GM19023 (cell line): ENCODE results near the gene SFXN1.
A peak's percentile ranks its signal among the peaks of the same experiment; 100 is the strongest.
"Not testable (repeated sequence)": the region's sequence is repeated elsewhere in the genome, so short reads cannot be mapped to it uniquely, and the experiment has no call there.

ENCODE experiments used
- ATAC-seq: cut with Tn5 transposase; IDR thresholded peaks from one replicate; pipeline ENCODE4 v1.9.1; 2021; ENCODE audit warnings: mild to moderate bottlenecking, moderate library complexity; ENCODE audit not compliant: unreplicated experiment

The SFXN1 gene

DNA sequence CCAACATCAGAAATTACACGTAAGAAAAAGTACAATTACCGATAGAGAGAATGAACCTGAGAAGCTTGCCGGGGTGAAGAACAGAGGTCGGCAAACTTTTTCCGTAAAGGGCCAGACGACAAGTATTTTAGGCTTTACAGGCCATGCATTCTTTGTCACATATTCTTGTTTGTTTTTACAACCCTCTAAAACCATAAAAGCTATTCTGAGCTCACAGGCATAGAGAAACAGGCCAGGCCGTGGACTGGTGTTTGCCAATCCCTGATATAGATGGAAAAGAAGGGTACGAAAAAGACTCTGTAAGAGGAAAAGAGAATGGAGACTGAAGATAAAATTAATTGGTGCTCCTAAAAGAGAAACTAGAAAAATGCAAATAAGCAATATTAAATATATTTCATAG is 15.4 kb downstream of the SFXN1 start:
- no peak for ATAC-seq

DNA sequence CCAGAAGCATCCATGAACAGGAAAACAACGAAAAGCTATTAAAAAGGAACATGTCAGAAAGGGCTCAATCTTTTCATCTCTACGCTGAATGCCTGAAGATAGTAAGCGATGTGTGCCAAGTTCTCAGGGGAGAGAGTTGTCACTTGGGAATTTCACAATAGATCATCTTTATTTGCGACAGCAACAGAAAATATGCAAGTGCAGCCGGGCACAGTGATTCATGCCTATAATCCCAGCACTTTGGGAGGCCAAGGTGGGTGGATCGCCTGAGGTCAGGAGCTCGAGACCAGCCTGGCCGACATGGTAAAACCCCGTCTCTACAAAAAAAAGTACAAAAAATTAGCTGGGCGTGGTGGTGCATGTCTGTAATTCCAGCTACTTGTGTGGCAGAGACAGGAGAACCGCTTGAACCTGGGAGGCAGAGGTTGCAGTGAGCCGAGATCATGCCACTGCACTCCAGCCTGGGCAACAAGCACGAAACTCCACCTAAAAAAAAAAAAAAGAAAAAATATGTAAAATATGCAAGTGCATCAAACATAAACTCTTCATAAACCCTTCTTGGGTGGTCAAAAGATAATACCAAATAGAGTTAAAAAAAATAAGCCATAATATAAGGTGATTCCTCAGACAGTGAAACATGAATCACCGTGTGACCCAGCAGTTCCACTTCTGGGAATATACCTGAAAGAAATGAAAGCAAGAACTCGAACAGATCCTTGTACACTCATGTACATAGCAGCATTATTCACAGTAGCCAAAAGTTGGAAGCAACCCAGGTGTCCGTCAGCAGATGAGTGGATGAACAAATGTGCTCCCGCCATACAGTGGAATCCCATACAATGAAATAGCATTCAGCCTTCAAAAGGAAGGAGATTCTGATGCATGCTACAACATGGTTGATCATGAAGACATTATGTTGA is 16.2 kb downstream of the SFXN1 start:
- no peak for ATAC-seq

- ATAC-seq: no peak
These were observed 23.4 kb downstream of the SFXN1 start for GRCh38 chr5:175501759-175502158.

GRCh38 chr5:175507671-175508070 is 29.3 kb downstream of the SFXN1 start:
- ATAC-seq: not testable (repeated sequence)

DNA sequence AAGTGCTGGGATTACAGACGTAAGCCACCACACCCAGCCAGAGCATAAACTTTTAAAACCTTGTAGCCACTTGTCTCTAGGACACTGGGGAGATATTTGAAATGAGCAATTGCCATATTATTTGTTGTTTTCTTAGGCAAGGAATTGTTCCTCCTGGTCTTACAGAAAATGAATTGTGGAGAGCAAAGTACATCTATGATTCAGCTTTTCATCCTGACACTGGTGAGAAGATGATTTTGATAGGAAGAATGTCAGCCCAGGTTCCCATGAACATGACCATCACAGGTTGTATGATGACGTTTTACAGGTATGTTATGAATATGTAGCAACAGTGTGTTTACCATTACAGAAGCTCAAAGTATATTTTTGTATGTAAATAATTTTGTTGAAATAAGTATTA is 30.5 kb downstream of the SFXN1 start:
- ATAC-seq: no peak

DNA sequence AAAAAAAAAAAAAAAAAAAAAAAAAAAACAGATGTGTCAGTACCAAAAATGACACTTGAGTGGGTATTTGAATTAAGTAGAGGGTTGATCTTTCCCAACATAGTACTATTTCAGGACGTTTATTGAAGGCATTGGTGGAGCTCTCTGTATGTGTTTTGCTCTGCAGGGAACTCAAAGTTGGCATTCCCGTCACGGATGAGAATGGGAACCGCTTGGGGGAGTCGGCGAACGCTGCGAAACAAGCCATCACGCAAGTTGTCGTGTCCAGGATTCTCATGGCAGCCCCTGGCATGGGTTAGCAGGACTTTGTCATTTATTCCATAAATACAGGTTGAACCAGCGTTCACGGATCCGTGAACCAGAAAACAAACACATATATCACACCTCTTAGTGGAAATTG is 34.9 kb downstream of the SFXN1 start:
- ATAC-seq: no peak

DNA sequence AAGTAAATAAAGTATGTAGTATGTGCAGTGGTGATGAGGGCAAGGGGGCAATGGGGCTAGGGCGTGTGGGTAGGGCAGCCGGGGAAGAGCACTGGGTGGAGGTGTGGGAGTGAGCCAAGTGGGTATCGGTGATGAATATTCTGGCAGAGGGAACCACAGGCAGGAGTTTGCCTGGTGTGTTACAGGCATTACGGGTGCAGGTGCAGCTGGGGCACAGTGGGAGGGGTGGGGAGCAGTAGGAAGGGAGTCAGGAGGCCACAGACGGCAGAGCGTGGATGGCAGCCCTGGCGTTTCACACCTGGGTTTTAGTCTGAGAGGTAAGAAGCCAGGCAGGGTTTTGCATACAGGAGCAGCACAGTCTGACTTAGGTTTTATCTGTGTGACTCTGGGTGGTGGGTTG is 35.4 kb downstream of the SFXN1 start:
- no peak for ATAC-seq

GRCh38 chr5:175516933-175517823 is 38.8 kb downstream of the SFXN1 start:
- no peak for ATAC-seq

DNA sequence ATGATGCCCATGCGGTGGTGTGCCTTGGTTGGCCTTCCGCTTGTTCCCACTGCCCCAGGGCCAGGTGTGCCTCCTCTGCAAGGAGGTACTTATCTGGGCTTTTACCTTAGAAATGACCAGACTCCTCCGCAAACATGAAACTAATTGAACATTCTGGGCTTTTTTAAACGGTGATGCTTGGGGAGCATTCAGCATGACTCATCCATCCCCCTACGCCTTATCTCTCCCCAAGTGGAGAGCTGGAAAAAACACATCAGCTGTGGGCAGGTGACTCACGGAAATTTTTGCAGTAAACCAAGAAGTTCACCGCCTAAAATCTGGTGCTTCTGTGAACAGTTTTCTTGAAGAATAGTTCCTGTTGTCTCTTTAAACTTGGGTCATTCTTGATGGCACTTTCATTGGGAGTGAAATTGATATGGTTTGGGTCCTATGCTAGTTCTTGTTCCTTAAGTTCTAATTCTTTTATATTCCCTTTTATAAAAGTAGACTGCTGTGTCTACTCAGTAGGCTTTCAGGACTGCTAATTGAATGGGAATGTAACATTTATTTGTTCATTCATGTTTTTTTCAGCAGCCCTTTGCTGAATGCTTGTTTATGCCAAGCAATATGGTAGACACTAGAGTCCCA is 39.6 kb downstream of the SFXN1 start:
- no peak for ATAC-seq

GRCh38 chr5:175519006-175519405 is 40.6 kb downstream of the SFXN1 start:
- ATAC-seq: no peak

- ATAC-seq: no peak
These were observed 42.0 kb downstream of the SFXN1 start for GRCh38 chr5:175520321-175520720.

GRCh38 chr5:175520873-175521272 is 42.5 kb downstream of the SFXN1 start:
- ATAC-seq: no peak

DNA sequence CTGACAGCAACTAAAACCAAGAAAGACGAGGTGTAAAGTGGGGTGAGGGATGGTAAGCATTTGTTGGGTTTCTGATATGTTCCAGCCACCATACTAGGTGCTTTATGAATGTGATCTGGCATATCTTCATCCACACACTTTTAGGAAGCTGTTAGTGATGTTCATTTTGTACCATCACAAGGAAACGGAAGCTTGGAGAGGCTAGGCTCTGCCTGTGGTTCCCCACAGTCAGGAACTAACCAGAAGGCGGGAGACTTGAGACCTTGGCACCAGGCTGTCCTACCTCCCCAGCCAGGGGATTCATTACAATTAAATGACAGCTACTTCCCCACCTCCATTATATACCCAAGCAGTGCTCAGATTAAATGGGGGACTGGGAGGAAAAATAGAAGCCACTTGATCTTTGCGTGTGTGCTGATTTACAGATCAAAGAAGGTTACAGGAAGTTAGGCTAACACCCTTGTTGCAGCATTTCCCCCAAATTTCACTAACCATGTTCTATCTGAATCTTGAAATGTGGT is 43.0 kb downstream of the SFXN1 start:
- ATAC-seq: no peak

GRCh38 chr5:175523292-175523691 is 44.9 kb downstream of the SFXN1 start:
- ATAC-seq: no peak

GRCh38 chr5:175524211-175524610 is 45.9 kb downstream of the SFXN1 start:
- ATAC-seq: no peak

- no peak for ATAC-seq
These were observed 48.3 kb downstream of the SFXN1 start for GRCh38 chr5:175526691-175527090.

DNA sequence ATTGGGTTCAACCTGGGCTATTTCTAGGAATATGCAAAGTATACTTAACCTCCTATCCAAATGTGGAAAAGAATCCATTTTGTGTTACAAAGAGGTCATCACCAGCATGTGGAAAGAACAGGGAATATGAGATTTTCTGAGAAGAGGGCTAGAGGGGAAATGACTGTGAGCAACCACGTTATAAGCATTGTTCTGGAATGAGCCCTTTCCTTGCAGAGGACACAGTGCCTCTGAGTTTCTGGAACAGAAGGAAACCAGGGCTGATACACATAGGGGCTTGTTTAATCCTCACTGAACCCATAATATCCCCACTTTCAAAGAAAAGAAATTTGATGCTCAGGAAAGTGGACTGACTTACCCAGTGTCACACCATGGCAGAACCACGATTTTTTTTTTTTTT is 53.0 kb downstream of the SFXN1 start:
- no peak for ATAC-seq

GRCh38 chr5:175534070-175534932 is 55.9 kb downstream of the SFXN1 start:
- ATAC-seq: peak; percentile 93

DNA sequence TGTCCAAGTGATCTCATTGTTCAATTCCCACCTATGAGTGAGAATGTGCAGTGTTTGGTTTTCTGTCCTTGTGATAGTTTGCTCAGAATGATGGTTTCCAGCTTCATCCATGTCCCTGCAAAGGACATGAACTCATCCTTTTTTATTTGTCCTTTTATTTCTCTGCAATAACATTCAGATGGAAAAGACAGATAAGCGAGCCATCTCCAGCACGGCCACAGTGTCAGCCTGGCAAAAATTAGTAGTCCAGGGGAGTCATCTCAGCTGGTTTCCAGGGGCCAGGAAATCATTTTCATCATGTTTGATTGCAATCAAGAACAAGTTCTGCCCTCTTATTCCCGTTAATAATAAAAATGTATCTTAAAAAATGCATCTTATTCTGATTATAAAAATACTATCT is 57.0 kb downstream of the SFXN1 start:
- not testable (repeated sequence) for ATAC-seq

- no peak for ATAC-seq
These were observed 57.4 kb downstream of the SFXN1 start for GRCh38 chr5:175535796-175536195.
